Mammary epithelial cell (primary cell): ENCODE results near the gene RBM20.

ENCODE experiments used
- CTCF ChIP-seq, 2 donors: IDR thresholded peaks in 1 of 2; conservative IDR thresholded peaks in 1 of 2; 2 replicates each; pipeline ENCODE4 v1.5.1; 2011 to 2012; ENCODE audit warnings: inconsistent platforms in 2 of 2, low read length in 2 of 2, mild to moderate bottlenecking in 2 of 2, control low read depth in 1 of 2, low read depth in 1 of 2; ENCODE audit not compliant: insufficient read depth in 1 of 2; ENCODE audit errors: extremely low read depth in 1 of 2
- EZH2 ChIP-seq: IDR thresholded peaks from 2 replicates; pipeline ENCODE4 v1.6.1; 2012; ENCODE audit warnings: low read length, inconsistent platforms, borderline replicate concordance

DNA sequence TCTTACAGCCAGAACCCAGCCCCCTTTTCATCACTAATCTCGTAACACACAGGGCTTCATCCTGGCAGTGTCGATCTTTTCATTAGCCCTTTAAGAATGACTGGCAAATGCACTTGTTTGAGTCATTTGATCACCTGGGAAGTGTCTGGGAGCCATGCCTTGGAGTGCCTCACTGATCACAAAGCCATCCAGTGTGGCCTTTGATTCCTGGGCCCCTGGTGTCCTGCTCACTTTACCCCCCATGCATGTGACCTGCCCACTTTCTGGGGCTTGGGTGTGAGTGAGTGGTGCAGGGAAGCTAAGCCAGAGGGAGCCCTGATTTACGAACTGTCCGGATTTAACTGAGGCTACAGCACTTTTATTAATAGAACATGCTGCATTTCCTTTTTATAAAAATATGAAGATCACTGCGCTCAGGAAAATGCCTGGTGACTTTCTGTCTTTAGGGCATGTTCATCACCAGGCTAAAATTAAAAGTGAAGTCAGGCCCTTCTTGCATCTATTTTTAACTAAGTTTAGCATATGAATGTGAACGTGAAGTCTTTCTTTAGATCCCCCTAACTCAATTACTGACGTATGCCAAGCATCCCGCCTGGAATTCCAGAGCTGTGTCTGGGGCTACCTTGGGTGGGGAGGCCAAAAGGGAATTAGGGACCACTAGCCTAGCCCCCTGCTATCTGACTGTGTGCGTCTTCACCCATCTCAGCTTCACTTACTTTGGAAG lies 23.6 kb downstream of the RBM20 start:
- TF ChIP-seq CTCF (conservative IDR thresholded peaks at IDR 0.05 in 1 of 2, IDR thresholded peaks at IDR 0.05 in 1 of 2; ENCODE audit: extremely low read depth in 1 of 2, insufficient read depth in 1 of 2, low read depth in 1 of 2, low read length in 2 of 2) (no peak), EZH2 (no peak)
